Amniotic epithelial cell (primary cell): ENCODE measurements around the gene MYLK2.

Experiments used
- DNase-seq: peaks from one replicate; pipeline ENCODE4 v3.0.0-alpha.2; 2010; ENCODE audit warnings: low read depth

The MYLK2 gene

DNA sequence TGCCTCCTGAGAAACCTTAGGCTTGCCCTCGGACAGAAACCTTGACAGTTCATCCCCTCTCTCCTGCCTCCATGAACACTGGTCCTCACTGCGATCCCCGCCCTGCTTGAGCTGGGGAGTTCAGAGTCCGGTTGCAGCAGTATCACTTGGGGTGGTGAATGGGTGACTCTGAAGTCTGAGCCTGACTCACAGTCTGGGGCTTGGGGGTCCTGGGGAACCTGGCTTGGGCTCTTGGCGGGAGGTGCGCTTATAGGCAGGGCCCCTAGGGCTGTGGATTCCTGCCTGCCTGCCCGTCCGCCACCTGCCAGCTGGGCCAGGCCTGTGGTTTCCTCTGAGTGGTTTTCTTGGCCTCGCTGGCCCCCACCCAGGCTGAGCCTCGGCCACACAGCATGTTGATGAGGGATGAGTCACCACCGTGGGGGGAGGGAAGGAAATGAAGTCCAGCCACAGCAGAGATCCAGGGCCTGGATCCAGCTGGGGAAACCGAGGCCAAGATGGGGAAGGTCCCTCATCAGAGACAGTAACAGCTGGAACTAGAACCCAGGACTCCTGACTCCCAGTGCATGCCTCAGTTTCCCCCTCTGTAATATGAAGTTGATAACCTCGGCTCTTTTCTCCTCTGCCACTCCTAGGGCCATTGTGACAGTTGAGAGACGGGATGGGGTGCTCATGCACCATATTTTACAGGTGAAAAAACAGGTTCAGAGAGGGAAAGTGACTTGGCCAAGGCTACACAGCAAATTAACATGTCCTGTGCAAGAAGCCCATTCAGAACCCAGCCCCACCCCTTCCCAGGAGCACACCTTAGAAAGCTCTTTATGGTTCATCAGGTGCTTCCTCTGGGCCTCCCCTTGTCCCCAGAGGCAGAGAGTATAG lies 17.1 kb downstream of the MYLK2 start:
- peak; percentile 85 for DNase-seq

DNA sequence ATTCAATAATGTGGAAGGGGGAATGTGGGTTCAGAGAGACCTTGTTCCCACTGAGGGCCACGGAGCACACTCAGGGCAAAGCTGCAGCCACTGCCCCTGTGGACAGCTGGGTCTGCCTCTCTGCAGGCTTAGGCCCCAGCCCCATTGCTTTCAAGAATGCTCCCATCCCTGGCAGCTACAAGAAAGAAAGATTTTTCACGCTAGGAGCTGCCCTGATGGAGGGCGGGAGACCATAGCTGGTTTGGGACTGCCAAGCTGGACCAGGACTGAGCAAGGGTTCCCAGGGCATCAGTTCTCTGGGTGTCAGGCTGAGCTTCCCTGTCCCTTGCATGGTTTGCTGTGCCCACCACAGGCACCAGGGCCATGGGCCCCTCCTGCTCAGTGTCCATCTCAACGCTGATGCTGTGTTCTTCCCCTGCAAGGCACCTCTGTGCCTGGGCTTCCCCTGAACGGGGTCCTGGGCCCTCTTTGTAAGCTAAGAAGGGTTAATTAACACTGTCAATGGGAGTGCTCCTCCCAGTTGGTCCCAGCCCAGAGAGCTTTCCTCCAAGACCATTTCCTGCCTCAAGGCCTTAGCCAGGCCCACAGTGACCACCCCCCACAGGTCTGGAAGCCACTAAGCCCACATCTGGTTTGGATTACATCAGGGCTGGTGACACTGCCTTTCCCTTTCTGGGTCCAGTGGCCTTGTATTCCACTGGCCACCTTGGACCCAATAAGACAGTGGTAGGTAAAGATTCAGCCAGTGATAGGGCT lies 17.9 kb downstream of the MYLK2 start:
- no peak for DNase-seq

DNA sequence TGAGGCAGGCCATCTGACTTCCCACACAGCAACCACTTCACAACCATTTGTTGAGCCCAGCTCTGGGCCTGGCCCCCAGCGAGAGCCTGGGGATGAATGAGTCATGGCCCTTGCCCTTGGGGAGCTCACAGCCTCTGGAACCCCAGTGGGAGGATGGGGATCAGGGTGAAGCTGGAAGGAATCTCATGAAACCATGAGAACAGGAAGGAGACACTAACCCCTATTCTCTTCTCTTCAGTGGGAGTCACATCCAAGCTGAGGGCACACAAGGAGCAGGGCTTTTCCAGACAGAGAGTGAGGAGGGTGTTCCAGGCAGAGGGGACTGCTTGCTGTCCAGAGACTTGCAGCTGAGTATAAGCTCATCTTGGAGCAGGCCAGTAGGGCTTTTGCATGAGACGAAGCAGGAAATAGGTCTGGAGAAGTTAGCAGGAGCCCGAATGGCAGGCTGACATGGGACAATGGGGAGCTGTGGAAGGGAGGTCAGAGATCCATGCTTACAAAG lies 18.8 kb downstream of the MYLK2 start:
- DNase-seq, result peak; percentile 60

DNA sequence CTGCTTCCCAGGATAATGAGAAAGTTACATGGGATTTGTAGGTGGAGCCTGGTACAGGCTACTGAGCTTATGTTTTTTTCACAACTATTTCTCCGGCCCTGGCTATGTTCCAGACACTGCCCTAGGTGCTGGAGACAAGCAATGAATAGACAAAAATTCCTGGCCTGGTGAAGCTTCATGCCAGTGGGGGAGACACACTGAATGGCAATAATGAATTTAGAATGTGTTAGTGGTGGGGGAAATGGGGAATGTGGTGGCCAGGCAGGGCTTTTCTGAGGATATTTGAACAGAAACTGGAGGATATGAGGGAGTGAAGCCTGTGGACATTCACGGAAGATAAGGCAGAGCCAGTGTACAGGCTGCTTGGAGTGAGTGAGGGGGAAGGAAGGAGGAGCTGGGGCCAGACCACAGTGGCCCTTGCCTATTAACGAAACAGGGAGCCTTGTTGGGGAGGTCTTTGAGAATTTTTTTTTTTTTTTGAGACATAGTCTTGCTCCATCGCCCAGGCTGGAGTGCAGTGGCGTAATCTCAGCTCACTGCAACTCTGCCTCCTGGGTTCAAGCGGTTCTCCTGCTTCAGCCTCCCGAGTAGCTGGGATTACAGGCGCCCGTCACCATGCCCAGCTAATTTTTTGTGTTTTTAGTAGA lies 19.6 kb downstream of the MYLK2 start:
- DNase-seq, result peak; percentile 63

DNA sequence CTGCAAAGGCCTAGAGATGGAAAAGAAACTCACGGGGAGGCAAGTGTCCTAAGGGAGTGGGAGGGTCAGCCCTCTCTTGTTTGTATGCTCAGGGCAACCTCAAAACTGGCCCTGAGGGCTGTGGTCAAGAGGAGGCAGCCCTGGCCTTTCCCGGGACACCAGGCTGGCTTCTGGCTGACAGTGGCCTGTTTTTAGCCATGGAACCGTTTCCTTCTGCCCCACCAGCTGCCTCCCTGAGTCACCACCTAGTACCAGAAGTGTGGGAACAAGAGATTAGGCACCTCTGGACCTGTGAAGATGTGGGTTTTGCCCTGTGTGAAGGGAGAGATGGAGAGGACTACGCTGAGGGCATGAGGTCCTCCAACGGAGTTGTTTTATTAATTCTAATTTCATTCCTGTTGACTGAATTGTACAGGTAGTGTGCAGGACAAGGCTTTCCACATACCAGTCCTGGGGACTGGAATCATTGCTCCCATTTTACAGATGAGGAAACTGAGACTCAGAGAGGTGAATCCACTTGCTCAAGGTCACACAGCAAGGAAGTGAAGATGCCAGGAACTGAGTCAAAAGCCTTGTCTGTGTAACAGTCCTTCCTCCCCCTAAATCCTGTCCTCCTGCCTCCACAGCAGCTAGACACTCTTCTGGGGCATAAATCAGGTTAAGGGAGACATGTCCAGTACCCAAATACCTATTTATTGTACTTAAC lies 20.8 kb downstream of the MYLK2 start:
- no peak for DNase-seq

DNA sequence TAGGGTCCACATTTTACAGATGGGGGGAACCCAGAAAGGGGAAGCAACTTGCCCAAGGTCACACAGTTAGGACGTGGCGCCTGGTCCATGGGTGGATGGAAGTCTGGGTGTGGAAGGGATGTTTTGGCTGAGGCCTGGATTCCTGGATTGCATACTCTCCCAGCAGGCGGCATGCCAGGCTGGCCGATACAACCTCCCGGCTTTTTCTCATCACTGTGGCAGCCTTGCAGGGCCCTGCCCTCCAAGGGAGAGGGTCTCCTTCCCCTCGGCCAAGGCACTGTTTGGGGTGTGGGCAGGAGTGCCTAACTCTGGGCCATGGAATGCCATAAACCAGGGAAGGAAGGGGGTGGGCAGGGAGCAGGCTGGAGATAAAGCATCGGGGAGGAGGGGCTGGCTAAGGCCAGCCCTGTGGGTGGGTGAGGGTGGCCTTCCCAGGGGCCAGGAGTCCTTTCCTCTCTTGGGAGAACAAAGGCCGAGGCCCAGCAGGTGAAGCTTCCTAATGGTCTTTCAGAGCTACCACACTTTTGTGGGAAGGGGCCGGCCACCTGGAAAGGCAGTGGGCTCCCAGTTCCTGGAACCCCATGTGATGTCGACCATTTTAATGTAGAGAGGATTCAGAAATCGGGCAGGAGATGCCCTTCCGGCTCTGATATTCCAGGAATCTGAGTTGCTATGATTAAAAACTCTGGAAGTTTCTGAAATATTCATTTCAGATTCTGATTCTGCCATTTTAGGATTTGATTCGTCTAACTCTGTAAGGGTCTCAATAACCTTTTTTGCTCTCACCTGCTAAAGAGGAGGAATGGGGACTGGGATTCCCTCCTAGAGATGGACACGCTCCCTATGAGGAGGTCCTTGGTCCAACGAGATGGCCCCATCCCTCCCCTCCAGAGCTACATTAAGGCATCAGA lies 22.0 kb downstream of the MYLK2 start:
- no peak for DNase-seq

DNA sequence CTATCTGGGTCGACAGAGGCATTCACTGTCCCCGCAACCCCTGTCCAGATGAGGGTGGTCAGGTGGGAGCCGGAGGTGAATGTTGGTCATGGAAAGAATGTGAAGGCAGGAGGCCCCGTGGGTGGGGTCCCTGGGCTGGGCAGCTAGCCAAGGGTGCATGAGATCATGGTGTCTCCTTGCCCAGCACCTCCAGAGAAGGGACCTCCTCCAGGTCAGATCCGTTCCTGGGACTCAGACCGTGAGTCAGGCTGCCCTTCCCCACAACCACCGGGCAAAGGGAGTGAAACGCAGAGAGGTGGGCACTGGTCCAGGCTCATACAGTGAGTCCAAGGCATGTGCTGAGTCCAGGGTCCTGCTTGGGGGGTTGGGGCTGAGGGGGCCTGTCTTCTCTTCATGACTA lies 22.8 kb downstream of the MYLK2 start:
- peak; percentile 68 for DNase-seq

DNA sequence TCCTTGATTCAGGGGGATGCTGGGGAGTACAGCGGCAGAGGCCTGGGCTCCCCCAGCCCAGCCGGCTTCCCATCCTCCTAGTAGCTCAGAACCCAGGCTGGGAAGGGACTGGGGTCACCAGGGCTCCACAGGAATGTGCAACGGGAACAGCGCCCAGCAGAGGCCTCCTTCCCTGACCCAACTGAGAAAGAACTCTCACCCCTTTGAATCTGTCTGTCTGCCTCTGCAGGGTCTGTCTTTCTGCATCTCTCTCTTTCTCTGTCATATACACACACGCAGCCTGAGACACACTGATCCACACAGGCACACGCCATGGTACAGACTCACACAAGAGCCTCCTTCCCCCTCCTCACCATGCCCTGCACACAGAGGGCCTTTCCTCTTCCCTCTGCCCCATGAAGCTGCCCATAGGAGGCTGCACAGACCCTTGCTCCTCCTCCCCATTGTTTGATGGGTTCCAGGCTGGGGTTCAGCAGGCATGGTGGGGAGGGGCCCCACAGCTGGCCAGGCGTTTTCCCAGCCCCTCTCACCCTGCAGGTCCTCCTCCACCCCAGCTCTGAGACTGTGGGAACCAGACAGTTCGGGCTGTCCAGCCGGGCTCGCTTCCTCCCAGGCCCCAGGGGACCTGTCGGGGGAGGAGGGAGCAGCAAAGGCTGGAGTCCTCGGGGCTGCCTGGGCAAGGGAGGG lies 23.5 kb downstream of the MYLK2 start:
- DNase-seq, result peak; percentile 41

DNA sequence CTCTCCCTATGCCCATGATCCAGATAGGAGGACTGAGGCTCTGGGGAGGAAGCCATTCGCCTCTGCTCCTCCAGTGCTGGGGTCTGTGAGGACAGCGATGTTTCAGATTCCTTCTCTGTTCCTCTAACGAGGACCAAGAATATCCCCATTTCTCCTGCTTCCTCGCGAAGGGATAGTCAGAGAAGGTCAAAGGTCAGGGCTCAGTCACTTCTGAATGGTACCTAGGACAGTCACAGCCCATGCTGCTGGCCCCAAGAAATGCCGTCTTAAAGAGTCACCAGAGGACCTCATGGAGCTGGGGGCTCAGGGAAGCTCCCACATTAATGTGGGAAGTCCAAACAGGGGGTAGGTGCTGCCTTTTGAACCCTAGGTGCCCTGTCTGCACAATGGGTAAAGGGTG lies 24.1 kb downstream of the MYLK2 start:
- DNase-seq, result no peak

DNA sequence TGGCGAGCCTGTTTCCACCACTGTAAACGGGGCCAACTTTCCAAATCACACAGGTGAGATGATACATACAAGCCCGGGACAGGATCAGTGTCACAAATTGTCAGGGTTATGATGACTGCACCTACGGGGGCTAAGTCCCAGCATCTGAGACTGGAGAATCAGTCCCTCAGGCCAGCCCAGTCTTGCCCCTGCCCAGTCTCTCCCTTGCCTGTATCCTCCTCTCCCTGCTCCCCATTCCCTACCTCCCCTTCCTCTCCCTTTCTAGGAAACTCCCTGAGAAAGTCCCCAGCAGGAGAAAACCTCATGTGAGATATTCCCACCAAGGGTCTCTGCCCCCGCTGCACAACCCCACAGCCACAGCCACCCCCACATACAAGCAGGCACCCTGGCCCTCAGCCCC lies 24.7 kb downstream of the MYLK2 start:
- DNase-seq, result no peak

DNA sequence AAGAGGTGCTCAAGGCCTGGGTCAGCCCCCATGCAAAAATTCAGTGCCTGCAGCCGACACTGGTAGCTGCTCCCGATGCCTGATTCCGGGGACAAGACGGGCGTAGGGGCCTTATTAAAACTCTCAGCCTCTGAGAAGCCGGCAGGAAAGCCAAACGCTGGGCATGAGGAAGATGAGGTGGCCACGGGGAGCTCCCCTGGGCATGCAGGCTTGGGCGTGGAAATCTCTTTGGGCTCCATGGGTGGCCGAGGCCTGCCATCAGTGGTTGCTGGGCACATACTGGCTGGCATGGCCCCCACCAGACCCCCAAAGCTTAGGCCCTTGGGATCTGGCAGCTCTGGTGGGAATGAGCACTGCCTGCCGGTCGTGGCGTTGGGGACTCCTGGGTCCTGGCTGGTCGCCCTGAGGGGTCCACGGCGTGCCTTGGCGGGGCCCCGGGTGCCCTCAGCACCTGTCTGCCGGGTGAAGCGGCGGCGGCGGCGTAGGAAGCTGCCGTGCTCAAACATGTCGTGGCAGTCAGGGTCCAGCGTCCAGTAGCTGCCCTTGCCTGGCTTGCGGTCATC lies 25.7 kb downstream of the MYLK2 start:
- no peak for DNase-seq

DNA sequence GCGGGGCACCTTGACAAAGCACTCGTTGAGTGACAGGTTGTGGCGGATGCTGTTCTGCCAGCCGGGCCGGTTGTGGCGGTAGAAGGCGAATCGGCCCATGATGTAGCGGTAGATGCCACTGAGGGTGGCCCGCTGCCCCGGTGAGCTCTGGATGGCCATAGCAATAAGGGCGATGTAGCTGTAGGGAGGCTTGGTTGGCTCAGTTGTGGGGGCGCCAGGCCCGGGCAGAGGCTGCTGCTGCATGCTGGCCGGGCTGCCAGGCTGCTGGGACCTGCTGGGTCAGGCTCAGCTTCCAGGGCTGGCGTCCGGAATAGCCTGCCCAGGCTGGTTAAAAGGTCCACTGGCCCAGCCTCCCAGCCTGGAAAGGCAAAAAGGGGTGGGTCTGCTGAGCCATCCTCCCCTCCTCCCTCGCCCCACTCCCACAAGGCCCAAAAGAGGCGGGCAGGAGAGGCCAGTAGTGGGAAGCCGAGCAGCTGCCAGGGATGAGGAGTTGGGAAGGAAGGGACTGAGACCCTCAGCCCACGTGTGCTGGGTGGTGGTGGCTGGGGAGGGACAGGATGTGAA lies 26.2 kb downstream of the MYLK2 start, which contains the start of gene FOXS1:
Gene FOXS1, minus strand, starts transcription at position 305 of the 564 bp plus-strand sequence. Its CDS starts 62 bp downstream, at position 243.
- DNase-seq, result no peak

DNA sequence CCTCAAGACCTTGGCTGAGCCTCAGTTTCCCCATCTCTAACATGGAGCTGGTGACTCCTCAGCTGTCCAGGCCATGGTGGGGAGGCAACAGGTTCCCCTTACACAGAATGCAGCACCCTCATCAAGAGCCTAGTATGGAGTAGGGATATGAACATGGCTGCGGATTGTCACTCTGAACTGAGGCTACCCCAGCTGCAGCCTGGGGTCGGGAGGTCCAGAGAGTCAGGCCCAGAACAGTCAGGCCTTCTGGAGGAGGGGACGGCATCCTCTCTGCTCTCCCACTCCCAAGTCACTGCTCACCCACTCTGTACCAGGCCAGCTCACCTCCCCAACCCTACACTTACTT lies 27.6 kb downstream of the MYLK2 start:
- no peak for DNase-seq

DNA sequence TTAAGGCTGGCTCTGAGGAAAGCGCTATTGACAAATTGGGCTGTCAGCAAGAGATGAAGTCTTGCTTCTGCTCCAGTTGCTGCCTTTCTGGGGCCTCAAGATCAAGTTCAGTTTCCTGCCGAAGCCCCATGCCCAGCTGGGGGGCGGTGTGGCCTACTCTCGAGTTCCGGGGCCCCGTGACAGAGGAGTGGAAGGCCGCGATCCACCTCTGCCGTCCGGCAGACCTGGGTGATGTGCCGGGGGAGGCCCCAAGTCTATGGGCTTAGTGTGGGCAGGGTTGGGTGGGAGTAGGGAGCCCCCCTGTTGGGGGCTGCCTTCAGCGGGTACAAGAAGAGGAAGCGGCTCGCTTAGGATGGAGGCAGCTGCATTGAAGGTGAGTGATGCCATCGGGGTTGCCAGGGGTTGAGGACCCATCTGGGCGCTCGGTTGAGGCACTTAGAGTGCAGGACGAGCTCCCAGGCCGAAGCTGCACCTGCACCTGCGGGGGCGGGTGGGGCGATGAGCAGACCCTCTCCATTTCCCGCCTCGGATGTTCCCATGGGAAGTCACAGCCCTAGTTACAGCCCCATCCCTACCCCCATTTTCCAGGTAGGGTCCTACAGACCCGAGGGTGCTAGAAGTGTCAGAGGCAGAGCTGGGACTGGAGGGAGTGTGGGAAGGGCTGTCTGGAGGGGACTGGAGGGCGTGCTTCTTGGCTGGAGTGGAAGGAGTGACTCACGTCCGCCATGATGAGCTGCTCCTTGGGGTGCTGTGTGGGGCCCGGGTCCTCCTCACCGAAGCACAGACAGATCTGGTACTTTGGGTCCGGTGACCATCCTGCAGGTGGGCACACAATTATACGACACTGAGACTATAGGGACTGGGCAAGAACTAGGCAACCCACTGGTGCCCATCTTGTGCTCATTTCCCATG lies 29.2 kb downstream of the MYLK2 start:
- no peak for DNase-seq

DNA sequence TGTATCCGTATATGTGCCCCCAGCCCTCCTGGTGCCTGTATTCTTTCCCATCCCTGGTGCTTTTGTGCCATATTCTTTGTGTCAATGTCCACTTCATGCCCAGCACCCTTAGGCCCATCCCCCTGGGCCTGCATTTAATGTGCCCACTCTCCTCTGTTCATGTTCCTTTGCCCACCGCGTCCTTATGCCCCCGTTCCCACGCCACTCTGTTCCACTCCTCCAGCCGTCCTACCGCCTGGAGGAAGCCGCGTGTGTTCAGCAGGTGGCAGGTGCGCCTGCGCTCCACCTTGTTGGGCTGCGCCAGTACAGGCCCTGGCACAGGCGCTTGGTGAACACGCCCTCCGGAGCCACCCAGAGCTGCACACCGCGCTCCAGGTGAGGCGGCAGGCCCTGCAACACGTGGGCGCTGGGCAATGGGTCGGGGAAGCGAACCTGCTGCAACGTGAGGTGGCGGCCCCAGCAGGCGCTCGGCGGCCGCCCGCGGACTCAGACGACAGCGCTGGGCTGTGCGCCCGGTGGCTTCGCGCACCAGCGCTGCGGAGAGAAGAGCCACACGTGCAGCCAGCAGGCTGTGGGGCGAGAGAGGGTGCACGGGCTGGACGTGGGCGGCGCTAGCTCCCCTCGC lies 30.3 kb downstream of the MYLK2 start:
- no peak for DNase-seq

DNA sequence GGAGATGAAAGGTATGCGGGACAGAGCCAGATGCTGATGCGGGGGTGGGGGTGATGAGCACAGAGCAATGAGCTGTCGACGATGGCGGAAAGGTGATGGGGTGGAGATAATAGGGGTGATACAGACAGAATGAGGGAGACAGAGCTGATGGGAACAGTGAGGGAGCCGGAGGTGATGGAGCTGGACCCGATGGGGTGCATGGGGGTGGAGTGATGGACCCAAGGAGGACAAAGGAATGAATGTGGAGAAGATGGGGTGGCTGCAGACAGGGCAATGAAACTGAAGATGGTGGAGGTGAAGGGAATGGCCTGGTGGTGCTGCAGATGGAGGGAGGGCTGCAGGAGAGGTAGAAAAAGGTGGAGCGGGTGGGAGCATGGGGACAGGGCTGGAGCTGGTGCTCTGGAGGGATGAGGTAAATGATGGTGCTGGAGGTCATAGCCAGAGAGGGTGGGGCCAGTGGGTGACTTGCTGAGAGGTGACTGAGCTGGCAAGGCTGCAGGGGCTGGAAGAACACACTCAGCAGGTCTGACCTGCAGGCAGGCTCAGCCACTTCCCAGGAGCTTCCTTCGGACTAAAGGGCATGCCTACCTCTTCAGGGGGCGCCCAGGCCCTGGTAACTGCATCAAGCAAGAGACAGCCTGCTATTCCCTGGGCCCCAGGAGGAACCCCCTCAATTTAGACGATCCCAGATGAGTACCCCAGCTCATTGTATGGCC lies 32.2 kb downstream of the MYLK2 start:
- DNase-seq, result no peak

DNA sequence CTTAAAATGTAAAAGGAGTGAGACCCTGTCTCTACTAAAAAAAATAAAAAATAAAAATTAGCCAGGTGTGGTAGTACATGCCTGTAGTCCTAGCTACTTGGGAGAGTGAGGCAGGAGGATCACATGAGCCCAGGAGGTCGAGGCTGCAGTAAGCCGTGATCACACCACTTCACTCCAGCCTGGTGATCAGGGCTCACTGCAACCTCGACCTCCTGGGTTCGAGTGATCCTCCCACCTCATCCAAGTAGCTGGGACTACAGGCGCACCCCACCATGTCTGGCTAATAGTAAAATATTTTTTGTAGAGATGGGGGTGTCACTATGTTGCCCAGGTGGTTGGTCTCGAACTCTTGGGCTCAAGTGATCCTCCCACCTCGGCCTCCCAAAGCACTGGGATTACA lies 34.3 kb downstream of the MYLK2 start:
- no peak for DNase-seq
